Sigmoid colon (tissue), 7 donors: ENCODE data around the gene FZR1. TPM values are rescaled to one million over a fixed set of nuclear protein-coding genes. Genes with fewer than 3 reads are reported as not detected.
A peak's percentile ranks its signal among the peaks of the same experiment; 100 is the strongest.
"Not testable (repeated sequence)": the region's sequence is repeated elsewhere in the genome, so short reads cannot be mapped to it uniquely, and the experiment has no call there.

ENCODE experiments used
- DNase-seq: peaks from one replicate; pipeline ENCODE4 v3.0.0-alpha.2; 2019
- H3K27ac ChIP-seq, 4 donors: fragments of 200-600 bp; sonication (generic); one replicate each; pipeline ENCODE4 v1.5.1; 2016 to 2019; ENCODE audit warnings: mild to moderate bottlenecking in 1 of 4
- H3K27me3 ChIP-seq, 3 donors: fragments of 200-600 bp; sonication (generic); one replicate each; pipeline ENCODE4 v1.5.1; 2019; ENCODE audit warnings: mild to moderate bottlenecking in 1 of 3
- H3K36me3 ChIP-seq, 4 donors: fragments of 200-600 bp; sonication (generic); one replicate each; pipeline ENCODE4 v1.5.1; 2016 to 2019
- H3K4me1 ChIP-seq, 4 donors: fragments of 200-600 bp; sonication (generic); one replicate each; pipeline ENCODE4 v1.5.1; 2017 to 2019
- H3K4me3 ChIP-seq, 4 donors: fragments of 200-600 bp; sonication (generic); one replicate each; pipeline ENCODE4 v1.5.1; 2017 to 2019; ENCODE audit warnings: mild to moderate bottlenecking in 2 of 4, moderate library complexity in 1 of 4
- H3K9me3 ChIP-seq, 4 donors: fragments of 200-600 bp in 3 of 4; sonication (generic) in 3 of 4; one replicate each; pipeline versions ENCODE4 v1.5.1 to v1.6.1; 2013 to 2019
- EP300 ChIP-seq, 4 donors: sonication (generic); formaldehyde crosslinking; IDR thresholded peaks; one replicate each; pipeline ENCODE4 v1.6.1; 2017; ENCODE audit warnings: antibody characterized with exemption in 4 of 4
- POLR2A ChIP-seq, 2 donors: fragments of 450-650 bp; IDR thresholded peaks; one replicate each; pipeline ENCODE4 v1.6.1; 2016; ENCODE audit warnings: antibody characterized with exemption in 2 of 2, mild to moderate bottlenecking in 2 of 2, moderate library complexity in 2 of 2
- POLR2AphosphoS5 ChIP-seq, 4 donors: sonication (generic); formaldehyde crosslinking; IDR thresholded peaks; one replicate each; pipeline ENCODE4 v1.6.1; 2017; ENCODE audit warnings: antibody characterized with exemption in 4 of 4
- WGBS, 2 donors: extraction: QIAGEN DNeasy Blood & Tissue Kit; methylation state at CpG; one replicate each; pipeline ENCODE4 v1.1.7; 2013; 5-methylcytosine and 5-hydroxymethylcytosine counted together
- intact Hi-C: fragments of 100-400 bp; cut with DNase I; formaldehyde crosslinking; loops from one replicate; pipeline ENCODE4 v1.15.1; 2023
- polyA plus RNA-seq, 3 donors: library from polyadenylated mRNA; stranded (reverse); fragments of 200-250 nt; gene quantifications; one replicate each; pipeline ENCODE4 v1.2.3, GENCODE V29; 2013
- total RNA-seq, 4 donors: library from RNA; depleted of rRNA; stranded (reverse); fragments of >200 nt; gene quantifications; one replicate each; pipeline ENCODE4 v1.1.0, GENCODE V29; 2016
- TF ChIP-seq, protein P1 (sequence below), 4 experiments: fragments of 450-650 bp in 3 of 4; fragments of 200-600 bp in 1 of 4; IDR thresholded peaks; one replicate each; pipeline ENCODE4 v1.5.1; 2016 to 2019; ENCODE audit warnings: antibody characterized with exemption in 4 of 4, mild to moderate bottlenecking in 3 of 4, moderate library complexity in 2 of 4
- donor health status: healthy with polysubstance abuse.
- donor health status: Bipolar disorder and iron deficiency.
- donor health status: healthy.

The FZR1 gene
- total and polyA plus RNA-seq, 7 donors = 11.4 to 44.6 (median 18.1) TPM

DNA sequence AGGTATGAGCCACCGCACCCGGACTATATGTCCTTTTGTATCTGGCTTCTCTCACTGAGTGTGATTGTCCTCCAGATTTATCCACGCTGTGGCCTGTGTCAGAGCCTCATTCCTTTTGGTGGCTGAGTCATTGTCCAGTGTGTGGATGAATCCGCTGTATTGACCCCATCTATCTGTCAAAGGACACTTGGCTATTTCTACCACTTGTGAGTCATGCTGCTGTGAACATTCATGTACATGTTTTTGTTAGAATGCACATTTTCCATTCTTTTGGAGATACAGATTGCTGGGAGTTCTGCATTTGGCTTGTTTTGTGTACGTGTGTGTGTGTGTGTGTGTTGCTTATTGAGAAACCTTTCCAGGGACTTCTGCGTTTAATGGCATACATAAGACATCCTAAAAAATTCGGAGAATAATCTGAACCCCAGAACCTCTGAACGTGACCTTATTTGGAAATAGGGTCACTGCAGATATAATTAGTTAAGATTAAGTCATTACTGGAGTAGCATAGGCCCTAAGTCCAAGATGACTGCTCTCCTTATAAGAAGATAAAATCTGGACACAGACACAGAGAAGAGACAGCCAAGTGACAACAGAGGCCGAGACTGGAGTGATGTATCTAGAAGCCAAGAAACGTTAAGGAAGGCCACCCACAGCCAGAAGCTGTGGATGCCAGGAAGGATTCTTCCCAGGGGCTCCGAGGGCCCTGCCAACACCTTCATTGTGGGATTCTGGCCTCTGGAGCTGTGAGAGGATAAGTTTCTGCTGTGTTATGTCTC lies 74.2 kb downstream of the FZR1 start:
- no peaks in the 10 kb centered on the region for H3K9me3 ChIP-seq
- H3K4me1 ChIP-seq = peaks cover 0 to 36% (median 25%) of the 10 kb centered on the region in 4 donors
- H3K36me3 ChIP-seq = no peaks in the 10 kb centered on the region
- no peak for DNase-seq
- TF ChIP-seq POLR2AphosphoS5 (IDR thresholded peaks at IDR 0.05) (peak in 2 of 4 donors; percentile 16 to 42), EP300 (IDR thresholded peaks at IDR 0.05) (no peak)
- peaks cover 3 to 11% (median 10%) of the 10 kb centered on the region in 3 donors for H3K27me3 ChIP-seq
- H3K27ac ChIP-seq = peak overlapping the region; percentile 17 to 66 (median 53)
- intact Hi-C loops = no loop called here
- H3K4me3 ChIP-seq = no peak overlapping the region
- 58 to 69% methylated on average over 11 of the region's 11 CpGs for WGBS, 2 donors

- WGBS, 2 donors = 81% methylated on average over 4 of the region's 4 CpGs
- H3K27ac ChIP-seq, H3K36me3 ChIP-seq, H3K9me3 ChIP-seq, intact Hi-C loops, H3K4me3 ChIP-seq, DNase-seq: not testable (repeated sequence)
- H3K4me1 ChIP-seq = peaks cover 0 to 34% (median 25%) of the 10 kb centered on the region in 4 donors
- peaks cover 16 to 26% (median 21%) of the 10 kb centered on the region in 3 donors for H3K27me3 ChIP-seq
Observed at GRCh38 chr19:3581792-3582191, 75.7 kb downstream of the FZR1 start.

GRCh38 chr19:3584036-3584802 lies 78.1 kb downstream of the FZR1 start:
- WGBS, 2 donors = 70 to 89% methylated on average over 15 of the region's 15 CpGs
- intact Hi-C loops = not testable (repeated sequence)

DNA sequence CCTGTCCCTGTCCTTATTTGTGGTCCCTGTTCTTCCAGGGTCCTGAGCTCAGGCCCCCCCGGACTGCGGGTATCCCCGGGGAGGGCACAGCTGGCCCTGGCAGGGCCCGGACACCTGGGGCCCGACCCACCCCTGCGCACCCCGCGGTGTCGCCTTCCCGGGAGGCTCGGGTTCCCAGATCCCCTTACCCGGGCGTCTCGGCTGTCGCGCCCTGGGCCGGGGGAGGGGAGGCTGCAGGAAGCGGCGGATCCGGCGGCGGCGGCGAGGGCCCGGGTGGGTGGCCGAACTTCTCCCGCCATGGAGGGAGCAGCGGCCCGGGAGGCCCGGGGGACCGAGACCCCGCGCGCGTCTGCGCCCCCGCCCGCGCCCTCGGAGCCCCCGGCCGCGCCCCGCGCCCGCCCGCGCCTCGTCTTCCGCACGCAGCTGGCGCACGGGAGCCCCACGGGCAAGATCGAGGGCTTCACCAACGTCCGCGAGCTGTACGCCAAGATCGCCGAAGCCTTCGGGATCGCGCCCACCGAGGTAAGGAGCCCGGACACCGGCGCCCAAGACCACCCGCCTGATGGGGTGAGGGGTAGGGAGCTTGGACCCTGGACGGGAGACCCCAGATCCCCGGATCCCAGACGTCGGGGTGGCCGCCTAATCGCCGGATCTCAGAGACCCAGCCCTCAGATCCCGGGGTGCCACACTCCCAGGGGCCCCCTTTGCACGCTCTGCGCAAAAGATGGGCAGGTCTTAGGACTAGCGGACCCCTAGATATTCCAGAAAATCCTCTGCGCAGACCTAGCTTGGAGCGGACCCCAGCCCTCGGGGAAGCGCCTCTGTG lies 79.4 kb downstream of the FZR1 start, which contains the start of gene GIPC3:
Gene GIPC3, plus strand, starts transcription at position 178 of the 826 bp plus-strand sequence. Its CDS starts 120 bp downstream, at position 298.
- peaks cover 0 to 27% (median 25%) of the 10 kb centered on the region in 4 donors for H3K4me1 ChIP-seq
- peak within 1 kb of the TSS in 3 of 4 donors; percentile 16 to 39 (median 30) for H3K4me3 ChIP-seq
- WGBS, 2 donors = 3 to 10% methylated on average over 84 of the region's 84 CpGs
- intact Hi-C loops = no loop called here
- no peaks in the 10 kb centered on the region for H3K36me3 ChIP-seq
- DNase-seq = no peak
- TF ChIP-seq EP300 (IDR thresholded peaks at IDR 0.05) = no peak
- no peak for TF ChIP-seq POLR2AphosphoS5 (IDR thresholded peaks at IDR 0.05)
- TF ChIP-seq, protein P1, sequence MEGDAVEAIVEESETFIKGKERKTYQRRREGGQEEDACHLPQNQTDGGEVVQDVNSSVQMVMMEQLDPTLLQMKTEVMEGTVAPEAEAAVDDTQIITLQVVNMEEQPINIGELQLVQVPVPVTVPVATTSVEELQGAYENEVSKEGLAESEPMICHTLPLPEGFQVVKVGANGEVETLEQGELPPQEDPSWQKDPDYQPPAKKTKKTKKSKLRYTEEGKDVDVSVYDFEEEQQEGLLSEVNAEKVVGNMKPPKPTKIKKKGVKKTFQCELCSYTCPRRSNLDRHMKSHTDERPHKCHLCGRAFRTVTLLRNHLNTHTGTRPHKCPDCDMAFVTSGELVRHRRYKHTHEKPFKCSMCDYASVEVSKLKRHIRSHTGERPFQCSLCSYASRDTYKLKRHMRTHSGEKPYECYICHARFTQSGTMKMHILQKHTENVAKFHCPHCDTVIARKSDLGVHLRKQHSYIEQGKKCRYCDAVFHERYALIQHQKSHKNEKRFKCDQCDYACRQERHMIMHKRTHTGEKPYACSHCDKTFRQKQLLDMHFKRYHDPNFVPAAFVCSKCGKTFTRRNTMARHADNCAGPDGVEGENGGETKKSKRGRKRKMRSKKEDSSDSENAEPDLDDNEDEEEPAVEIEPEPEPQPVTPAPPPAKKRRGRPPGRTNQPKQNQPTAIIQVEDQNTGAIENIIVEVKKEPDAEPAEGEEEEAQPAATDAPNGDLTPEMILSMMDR (IDR thresholded peaks at IDR 0.05) = no peak
- TF ChIP-seq POLR2A (IDR thresholded peaks at IDR 0.05) = no peak
- H3K9me3 ChIP-seq = no peaks in the 10 kb centered on the region
- peak within 1 kb of the TSS in 1 of 4 donors; percentile 46 for H3K27ac ChIP-seq
- peaks cover 16 to 27% (median 21%) of the 10 kb centered on the region in 3 donors for H3K27me3 ChIP-seq

More at GRCh38 chr19:3584036-3584802, 78.1 kb downstream of the FZR1 start:
- not testable (repeated sequence) for H3K27ac ChIP-seq, H3K36me3 ChIP-seq, H3K9me3 ChIP-seq, DNase-seq, H3K4me3 ChIP-seq
- Histone ChIP-seq H3K27me3 (peaks cover 16 to 27% (median 21%) of the 10 kb centered on the region in 3 donors), H3K4me1 (peaks cover 0 to 35% (median 28%) of the 10 kb centered on the region in 4 donors)

DNA sequence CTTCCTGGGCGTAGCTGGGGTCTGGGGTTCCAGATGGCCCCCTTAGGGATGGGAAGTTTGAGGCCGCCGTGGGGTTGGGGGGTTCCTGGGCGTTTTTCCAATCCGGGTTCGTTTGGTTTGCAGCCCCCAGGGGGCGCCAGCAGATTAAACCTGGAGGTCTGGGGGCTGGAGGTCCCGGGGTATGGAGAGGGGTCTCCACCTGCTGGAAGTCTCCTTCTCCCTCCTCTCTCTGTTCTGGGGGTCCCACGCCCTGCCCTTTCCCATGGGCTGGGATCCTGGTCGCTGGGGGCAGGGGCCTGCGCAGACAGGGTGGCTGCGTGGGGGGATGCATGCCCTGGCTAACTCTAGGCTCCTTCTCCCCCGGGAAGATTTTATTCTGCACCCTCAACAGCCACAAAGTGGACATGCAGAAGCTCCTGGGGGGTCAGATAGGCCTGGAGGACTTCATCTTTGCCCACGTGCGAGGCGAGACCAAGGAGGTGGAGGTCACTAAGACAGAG lies 80.1 kb downstream of the FZR1 start:
- WGBS, 2 donors = 33 to 34% methylated on average over 16 of the region's 16 CpGs
- Histone ChIP-seq H3K27ac (peak overlapping the region in 1 of 4 donors; percentile 46), H3K4me3 (peak overlapping the region in 3 of 4 donors; percentile 16 to 39 (median 30)), H3K9me3 (no peaks in the 10 kb centered on the region), H3K27me3 (peaks cover 16 to 27% (median 21%) of the 10 kb centered on the region in 3 donors), H3K36me3 (no peaks in the 10 kb centered on the region), H3K4me1 (peaks cover 0 to 25% (median 23%) of the 10 kb centered on the region in 4 donors)
- DNase-seq = no peak
- no peak for TF ChIP-seq POLR2AphosphoS5 (IDR thresholded peaks at IDR 0.05)
- TF ChIP-seq, protein P1 (IDR thresholded peaks at IDR 0.05) = peak; percentile 5 to 53 (median 27)
- intact Hi-C loops = no loop called here
